Mesodermal cell (in vitro differentiated cells): ENCODE data around the gene PACS2.

Experiments used
- H3K27ac ChIP-seq: 2 replicates; pipeline ENCODE4 v1.7.0; 2013; ENCODE audit warnings: mild to moderate bottlenecking, low read depth, low read length, moderate library complexity; ENCODE audit not compliant: severe bottlenecking
- H3K36me3 ChIP-seq: 2 replicates; pipeline ENCODE4 v1.7.1; 2013; ENCODE audit warnings: mild to moderate bottlenecking, low read length, moderate library complexity; ENCODE audit not compliant: control insufficient read depth, insufficient read depth
- H3K4me1 ChIP-seq: one replicate; pipeline ENCODE4 v1.7.1; 2013; ENCODE audit warnings: mild to moderate bottlenecking, low read length; ENCODE audit not compliant: insufficient read depth, control insufficient read depth, poor library complexity, severe bottlenecking
- H3K4me3 ChIP-seq: 2 replicates; pipeline ENCODE4 v1.7.0; 2013; ENCODE audit warnings: low read length, control low read depth, mild to moderate bottlenecking; ENCODE audit not compliant: insufficient read depth, poor library complexity, severe bottlenecking; ENCODE audit errors: extremely low read depth
- H3K9me3 ChIP-seq: 2 replicates; pipeline ENCODE4 v1.7.1; 2013; ENCODE audit warnings: mild to moderate bottlenecking, low read length, moderate library complexity; ENCODE audit not compliant: control insufficient read depth
- WGBS, 2 experiments: methylation state at CpG; one replicate each; pipeline ENCODE4 v1.1.5; 2013; ENCODE audit warnings: missing lambda C conversion rate in 2 of 2; ENCODE audit not compliant: insufficient coverage in 2 of 2; 5-methylcytosine and 5-hydroxymethylcytosine counted together

Gene PACS2

GRCh38 chr14:105440554-105440900 lies 126.0 kb downstream of the PACS2 start:
- Histone ChIP-seq H3K9me3 (no peaks in the 10 kb centered on the region), H3K27ac (no peak overlapping the region), H3K4me3 (no peak overlapping the region), H3K4me1 (no peaks in the 10 kb centered on the region), H3K36me3 (peaks cover 68% of the 10 kb centered on the region)
- WGBS, 2 experiments, result 97% methylated on average over 15 of the region's 15 CpGs

DNA sequence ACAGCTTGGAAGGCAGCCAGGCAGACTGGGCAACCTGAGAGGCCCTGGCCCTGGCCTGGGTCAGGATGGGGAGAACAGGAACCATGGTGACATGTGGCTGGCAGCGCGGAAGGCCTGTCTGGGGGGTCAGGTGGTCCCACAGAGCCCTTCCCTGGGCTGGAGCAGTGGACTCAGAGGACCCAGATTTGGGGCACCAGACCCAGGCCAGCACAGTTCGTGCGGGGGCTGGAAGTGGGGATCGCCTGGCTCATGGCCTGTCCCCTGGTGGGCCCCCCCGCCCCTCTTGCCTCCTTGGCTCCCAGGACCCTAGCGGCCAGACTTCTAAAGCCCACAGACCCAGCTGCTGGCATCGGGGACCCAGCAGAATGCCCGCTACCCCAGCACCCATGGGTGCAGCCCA lies 126.4 kb downstream of the PACS2 start:
- no peak overlapping the region for H3K27ac ChIP-seq
- peaks cover 70% of the 10 kb centered on the region for H3K36me3 ChIP-seq
- H3K4me3 ChIP-seq, result no peak overlapping the region
- peaks cover under 1% of the 10 kb centered on the region for H3K4me1 ChIP-seq
- 92 to 98% methylated on average over 7 to 8 of the region's 9 CpGs for WGBS, 2 experiments
- H3K9me3 ChIP-seq, result no peaks in the 10 kb centered on the region

- peaks cover 64% of the 10 kb centered on the region for H3K36me3 ChIP-seq
- H3K4me1 ChIP-seq, result peaks cover 3% of the 10 kb centered on the region
- no peak overlapping the region for H3K4me3 ChIP-seq
- 84 to 88% methylated on average over 17 of the region's 17 CpGs for WGBS, 2 experiments
- H3K27ac ChIP-seq, result no peak overlapping the region
- no peaks in the 10 kb centered on the region for H3K9me3 ChIP-seq
Measured at GRCh38 chr14:105442125-105442524, 127.6 kb downstream of the PACS2 start.

GRCh38 chr14:105442834-105443233 lies 128.3 kb downstream of the PACS2 start:
- WGBS, 2 experiments, result 86 to 87% methylated on average over 7 to 12 of the region's 12 CpGs
- Histone ChIP-seq H3K36me3 (peaks cover 57% of the 10 kb centered on the region), H3K27ac (no peak overlapping the region)

DNA sequence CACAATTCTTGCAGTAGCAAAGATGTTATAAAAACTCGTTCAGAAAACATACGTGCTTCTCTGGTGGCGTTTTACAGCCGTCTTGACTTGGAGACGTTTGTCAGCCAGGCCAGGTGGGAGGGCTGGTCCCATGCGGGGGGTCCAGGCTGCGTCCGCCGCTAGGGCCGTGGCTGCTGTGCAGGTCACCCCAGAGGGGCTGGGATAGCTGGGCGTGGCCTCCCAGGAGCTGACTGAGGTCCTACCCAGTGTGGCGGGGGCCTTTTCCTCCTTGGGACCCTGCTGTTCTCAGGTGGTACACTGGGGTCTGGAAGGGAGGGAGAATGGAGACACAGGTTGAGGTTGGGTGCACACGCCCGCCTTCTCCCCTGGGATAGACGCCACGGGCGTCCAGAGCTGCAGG lies 130.3 kb downstream of the PACS2 start:
- H3K4me1 ChIP-seq, result peaks cover 3% of the 10 kb centered on the region
- H3K9me3 ChIP-seq, result no peaks in the 10 kb centered on the region
- H3K36me3 ChIP-seq, result peaks cover 48% of the 10 kb centered on the region
- H3K4me3 ChIP-seq, result no peak overlapping the region
- H3K27ac ChIP-seq, result no peak overlapping the region
- 94 to 95% methylated on average over 16 to 17 of the region's 17 CpGs for WGBS, 2 experiments

More at GRCh38 chr14:105442834-105443233, 128.3 kb downstream of the PACS2 start:
- Histone ChIP-seq H3K9me3 (no peaks in the 10 kb centered on the region), H3K4me1 (peaks cover 3% of the 10 kb centered on the region), H3K4me3 (no peak overlapping the region)

GRCh38 chr14:105445290-105445689 lies 130.7 kb downstream of the PACS2 start:
- H3K4me3 ChIP-seq, result no peak overlapping the region
- peaks cover 52% of the 10 kb centered on the region for H3K36me3 ChIP-seq
- 91 to 92% methylated on average over 22 to 24 of the region's 24 CpGs for WGBS, 2 experiments
- H3K27ac ChIP-seq, result no peak overlapping the region
- no peaks in the 10 kb centered on the region for H3K9me3 ChIP-seq
- H3K4me1 ChIP-seq, result peaks cover 3% of the 10 kb centered on the region

- Histone ChIP-seq H3K36me3 (peaks cover 53% of the 10 kb centered on the region), H3K9me3 (no peaks in the 10 kb centered on the region), H3K4me1 (peaks cover 3% of the 10 kb centered on the region), H3K4me3 (no peak overlapping the region), H3K27ac (no peak overlapping the region)
- WGBS, 2 experiments, result 95 to 98% methylated on average over 23 to 26 of the region's 26 CpGs
Measured at GRCh38 chr14:105445901-105446845, 131.6 kb downstream of the PACS2 start.

DNA sequence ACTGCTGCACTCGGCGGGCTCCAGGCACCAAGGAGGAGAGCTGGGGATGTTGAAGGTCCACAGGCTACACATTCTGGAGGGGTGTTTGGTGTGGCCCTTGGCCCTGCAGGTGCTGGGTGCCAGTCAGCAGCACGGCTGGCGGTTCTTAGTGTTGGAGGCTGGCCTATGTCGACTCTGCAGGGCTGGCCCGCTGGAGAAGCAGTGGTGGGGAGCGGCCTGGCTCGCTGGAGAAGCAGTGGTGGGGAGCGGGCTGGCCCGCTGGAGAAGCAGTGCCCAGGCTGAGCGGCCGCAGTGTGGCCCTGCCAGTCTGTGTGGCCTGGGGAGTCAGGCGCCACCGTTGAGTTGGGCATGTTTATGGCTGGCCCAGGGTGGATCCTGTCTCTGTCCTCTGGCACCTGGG lies 132.4 kb downstream of the PACS2 start:
- H3K9me3 ChIP-seq, result no peaks in the 10 kb centered on the region
- H3K36me3 ChIP-seq, result peaks cover 57% of the 10 kb centered on the region
- WGBS, 2 experiments, result 90 to 95% methylated on average over 9 to 14 of the region's 14 CpGs
- H3K27ac ChIP-seq, result peak overlapping the region; percentile 10
- H3K4me3 ChIP-seq, result no peak overlapping the region
- peaks cover 3% of the 10 kb centered on the region for H3K4me1 ChIP-seq
